K562 (cell line): Measurements from ENCODE around the gene KRT33A. TPM values are rescaled to one million over a fixed set of nuclear protein-coding genes. Genes with fewer than 3 reads are reported as not detected.

ENCODE experiments used
- ELF2 ChIP-seq: fragments of 250-450 bp; sonication (Bioruptor Pico); IDR thresholded peaks from 2 replicates; pipeline ENCODE4 v1.5.0; 2021; ENCODE audit warnings: mild to moderate bottlenecking
- ESRRB ChIP-seq: fragments of 250-450 bp; sonication (Bioruptor Pico); IDR thresholded peaks from 2 replicates; pipeline ENCODE4 v1.5.0; 2020; ENCODE audit warnings: mild to moderate bottlenecking, moderate library complexity, borderline replicate concordance
- GABPB1 ChIP-seq: sonication (generic); formaldehyde crosslinking; IDR thresholded peaks from 2 replicates; pipeline ENCODE4 v1.8.0; 2022; ENCODE audit warnings: mild to moderate bottlenecking, missing genetic modification reagents
- POLR2H ChIP-seq: IDR thresholded peaks from 2 replicates; pipeline ENCODE4 v1.6.1; 2016; ENCODE audit warnings: missing genetic modification characterization, low read depth, mild to moderate bottlenecking, control low read depth, missing compliant biosample characterization, moderate library complexity
- PTRF ChIP-seq: fragments of 450-650 bp; IDR thresholded peaks from 2 replicates; pipeline ENCODE4 v1.6.1; 2016; ENCODE audit warnings: mild to moderate bottlenecking, missing genetic modification characterization, missing compliant biosample characterization
- SETDB1 ChIP-seq: IDR thresholded peaks from one replicate; pipeline ENCODE4 v1.6.1; 2012; ENCODE audit warnings: low read length, control low read depth, inconsistent platforms
- TAF15 ChIP-seq: fragments of 200-400 bp; formaldehyde crosslinking; IDR thresholded peaks from 2 replicates; pipeline ENCODE4 v1.6.1; 2017; ENCODE audit warnings: mild to moderate bottlenecking, low read depth, low read length, moderate library complexity
- polyA plus RNA-seq, 8 experiments: library from polyadenylated mRNA; depleted of rRNA in 4 of 8; stranded (reverse) in 5 of 8; unstranded in 3 of 8; fragments of >200 nt; fragmentation: Nextera tagmentation in 2 of 8; fragmentation: Illumina TruSeq in 1 of 8; extraction: Ambion mirVana in 2 of 8; extraction: Trizol in 1 of 8; gene quantifications; 2 replicates each; pipeline versions ENCODE4 v1.2.1 to v1.2.3, GENCODE V29; 2011 to 2014; ENCODE audit warnings: inconsistent platforms in 1 of 8, missing spikeins in 1 of 8
- total RNA-seq, 7 experiments: library from RNA; depleted of rRNA in 6 of 7; stranded (reverse); fragments of >200 nt in 6 of 7; fragmentation: Illumina TruSeq in 2 of 7; extraction: Trizol in 2 of 7; gene quantifications; 2 replicates each; pipeline versions ENCODE4 v1.2.1 to v1.2.3, GENCODE V29; 2011 to 2021; ENCODE audit warnings: low replicate concordance in 1 of 7
- TF ChIP-seq, protein P1 (sequence below): fragments of 450-650 bp; IDR thresholded peaks from 2 replicates; pipeline ENCODE4 v1.6.1; 2016; ENCODE audit warnings: low read depth
- TF ChIP-seq, protein P2 (sequence below), 2 experiments: IDR thresholded peaks; 2 replicates each; pipeline ENCODE4 v1.6.1; 2011; ENCODE audit warnings: borderline replicate concordance in 1 of 2, control low read depth in 1 of 2, low read depth in 1 of 2, low read length in 1 of 2, mild to moderate bottlenecking in 1 of 2, mixed read lengths in 1 of 2, moderate library complexity in 1 of 2; ENCODE audit not compliant: insufficient read depth in 1 of 2, insufficient read length in 1 of 2, poor library complexity in 1 of 2, severe bottlenecking in 1 of 2; ENCODE audit errors: extremely low read depth in 1 of 2
- TF ChIP-seq, protein P3 (sequence below): fragments of 250-450 bp; sonication (Bioruptor Pico); IDR thresholded peaks from 2 replicates; pipeline ENCODE4 v1.8.0; 2021; ENCODE audit warnings: moderate library complexity, mild to moderate bottlenecking, inconsistent platforms

KRT33A gene
- total and polyA plus RNA-seq, 9 of the 15 experiments (the other 6 are each of a cell fraction or from before 2014, with no cell fraction given), result not detected

DNA sequence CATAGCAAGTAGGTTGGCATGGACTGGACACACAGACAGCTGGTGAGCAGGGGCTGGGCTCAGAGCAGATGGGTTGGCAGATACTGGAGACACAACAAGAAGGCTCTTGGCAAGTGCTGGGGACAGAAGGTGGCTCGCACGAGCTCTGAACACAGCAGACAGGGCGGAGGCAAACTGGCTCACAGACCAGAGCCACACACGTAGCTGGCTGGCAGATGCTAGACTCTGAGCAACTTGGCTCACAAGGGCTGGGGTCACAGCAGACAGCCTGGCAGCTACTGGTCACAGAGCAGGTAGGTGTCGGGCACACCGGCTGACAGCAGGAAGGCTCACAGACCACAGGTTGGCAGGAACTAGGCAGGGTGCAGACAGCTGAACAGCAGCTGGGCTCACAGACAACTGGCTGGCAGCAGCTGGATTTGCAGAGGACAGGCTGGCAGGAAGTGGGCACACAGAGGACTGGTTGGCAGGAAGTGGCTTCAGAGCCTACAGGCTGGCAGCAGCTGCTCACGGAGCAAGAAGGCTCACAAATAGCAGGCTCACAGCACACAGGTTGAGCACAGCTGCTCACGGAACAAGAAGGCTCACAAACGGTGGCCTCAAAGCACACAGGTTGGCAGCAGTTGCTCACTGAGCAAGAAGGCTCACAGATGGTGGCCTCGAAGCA is 42.2 kb downstream of the KRT33A start (continued):
- TF ChIP-seq, protein P1, sequence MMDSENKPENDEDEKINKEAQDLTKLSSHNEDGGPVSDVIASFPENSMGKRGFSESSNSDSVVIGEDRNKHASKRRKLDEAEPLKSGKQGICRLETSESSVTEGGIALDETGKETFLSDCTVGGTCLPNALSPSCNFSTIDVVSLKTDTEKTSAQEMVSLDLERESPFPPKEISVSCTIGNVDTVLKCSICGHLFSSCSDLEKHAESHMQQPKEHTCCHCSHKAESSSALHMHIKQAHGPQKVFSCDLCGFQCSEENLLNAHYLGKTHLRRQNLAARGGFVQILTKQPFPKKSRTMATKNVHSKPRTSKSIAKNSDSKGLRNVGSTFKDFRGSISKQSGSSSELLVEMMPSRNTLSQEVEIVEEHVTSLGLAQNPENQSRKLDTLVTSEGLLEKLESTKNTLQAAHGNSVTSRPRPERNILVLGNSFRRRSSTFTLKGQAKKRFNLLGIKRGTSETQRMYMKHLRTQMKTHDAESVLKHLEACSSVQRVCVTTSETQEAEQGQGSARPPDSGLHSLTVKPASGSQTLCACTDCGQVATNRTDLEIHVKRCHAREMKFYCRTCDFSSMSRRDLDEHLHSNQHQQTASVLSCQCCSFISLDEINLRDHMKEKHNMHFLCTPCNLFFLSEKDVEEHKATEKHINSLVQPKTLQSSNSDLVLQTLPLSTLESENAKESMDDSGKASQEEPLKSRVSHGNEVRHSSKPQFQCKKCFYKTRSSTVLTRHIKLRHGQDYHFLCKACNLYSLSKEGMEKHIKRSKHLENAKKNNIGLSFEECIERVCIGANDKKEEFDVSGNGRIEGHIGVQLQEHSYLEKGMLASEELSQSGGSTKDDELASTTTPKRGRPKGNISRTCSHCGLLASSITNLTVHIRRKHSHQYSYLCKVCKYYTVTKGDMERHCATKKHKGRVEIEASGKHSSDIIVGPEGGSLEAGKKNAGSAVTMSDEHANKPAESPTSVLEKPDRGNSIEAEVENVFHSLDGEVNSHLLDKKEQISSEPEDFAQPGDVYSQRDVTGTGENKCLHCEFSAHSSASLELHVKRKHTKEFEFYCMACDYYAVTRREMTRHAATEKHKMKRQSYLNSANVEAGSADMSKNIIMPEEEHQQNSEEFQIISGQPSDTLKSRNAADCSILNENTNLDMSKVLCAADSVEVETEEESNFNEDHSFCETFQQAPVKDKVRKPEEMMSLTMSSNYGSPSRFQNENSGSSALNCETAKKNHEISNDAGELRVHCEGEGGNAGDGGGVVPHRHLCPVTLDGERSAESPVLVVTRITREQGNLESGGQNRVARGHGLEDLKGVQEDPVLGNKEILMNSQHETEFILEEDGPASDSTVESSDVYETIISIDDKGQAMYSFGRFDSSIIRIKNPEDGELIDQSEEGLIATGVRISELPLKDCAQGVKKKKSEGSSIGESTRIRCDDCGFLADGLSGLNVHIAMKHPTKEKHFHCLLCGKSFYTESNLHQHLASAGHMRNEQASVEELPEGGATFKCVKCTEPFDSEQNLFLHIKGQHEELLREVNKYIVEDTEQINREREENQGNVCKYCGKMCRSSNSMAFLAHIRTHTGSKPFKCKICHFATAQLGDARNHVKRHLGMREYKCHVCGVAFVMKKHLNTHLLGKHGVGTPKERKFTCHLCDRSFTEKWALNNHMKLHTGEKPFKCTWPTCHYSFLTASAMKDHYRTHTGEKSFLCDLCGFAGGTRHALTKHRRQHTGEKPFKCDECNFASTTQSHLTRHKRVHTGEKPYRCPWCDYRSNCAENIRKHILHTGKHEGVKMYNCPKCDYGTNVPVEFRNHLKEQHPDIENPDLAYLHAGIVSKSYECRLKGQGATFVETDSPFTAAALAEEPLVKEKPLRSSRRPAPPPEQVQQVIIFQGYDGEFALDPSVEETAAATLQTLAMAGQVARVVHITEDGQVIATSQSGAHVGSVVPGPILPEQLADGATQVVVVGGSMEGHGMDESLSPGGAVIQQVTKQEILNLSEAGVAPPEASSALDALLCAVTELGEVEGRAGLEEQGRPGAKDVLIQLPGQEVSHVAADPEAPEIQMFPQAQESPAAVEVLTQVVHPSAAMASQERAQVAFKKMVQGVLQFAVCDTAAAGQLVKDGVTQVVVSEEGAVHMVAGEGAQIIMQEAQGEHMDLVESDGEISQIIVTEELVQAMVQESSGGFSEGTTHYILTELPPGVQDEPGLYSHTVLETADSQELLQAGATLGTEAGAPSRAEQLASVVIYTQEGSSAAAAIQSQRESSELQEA, result no peak
- no peak for TF ChIP-seq ESRRB (CRISPR knock-in tag)
- TF ChIP-seq TAF15, result no peak
- TF ChIP-seq, protein P2, sequence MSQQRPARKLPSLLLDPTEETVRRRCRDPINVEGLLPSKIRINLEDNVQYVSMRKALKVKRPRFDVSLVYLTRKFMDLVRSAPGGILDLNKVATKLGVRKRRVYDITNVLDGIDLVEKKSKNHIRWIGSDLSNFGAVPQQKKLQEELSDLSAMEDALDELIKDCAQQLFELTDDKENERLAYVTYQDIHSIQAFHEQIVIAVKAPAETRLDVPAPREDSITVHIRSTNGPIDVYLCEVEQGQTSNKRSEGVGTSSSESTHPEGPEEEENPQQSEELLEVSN (IDR thresholded peaks at IDR 0.05; ENCODE audit: borderline replicate concordance in 1 of 2, extremely low read depth in 1 of 2, insufficient read depth in 1 of 2, insufficient read length in 1 of 2, low read depth in 1 of 2, low read length in 1 of 2, poor library complexity in 1 of 2, severe bottlenecking in 1 of 2), result no peak
- no peak for TF ChIP-seq SETDB1
- TF ChIP-seq, protein P3, sequence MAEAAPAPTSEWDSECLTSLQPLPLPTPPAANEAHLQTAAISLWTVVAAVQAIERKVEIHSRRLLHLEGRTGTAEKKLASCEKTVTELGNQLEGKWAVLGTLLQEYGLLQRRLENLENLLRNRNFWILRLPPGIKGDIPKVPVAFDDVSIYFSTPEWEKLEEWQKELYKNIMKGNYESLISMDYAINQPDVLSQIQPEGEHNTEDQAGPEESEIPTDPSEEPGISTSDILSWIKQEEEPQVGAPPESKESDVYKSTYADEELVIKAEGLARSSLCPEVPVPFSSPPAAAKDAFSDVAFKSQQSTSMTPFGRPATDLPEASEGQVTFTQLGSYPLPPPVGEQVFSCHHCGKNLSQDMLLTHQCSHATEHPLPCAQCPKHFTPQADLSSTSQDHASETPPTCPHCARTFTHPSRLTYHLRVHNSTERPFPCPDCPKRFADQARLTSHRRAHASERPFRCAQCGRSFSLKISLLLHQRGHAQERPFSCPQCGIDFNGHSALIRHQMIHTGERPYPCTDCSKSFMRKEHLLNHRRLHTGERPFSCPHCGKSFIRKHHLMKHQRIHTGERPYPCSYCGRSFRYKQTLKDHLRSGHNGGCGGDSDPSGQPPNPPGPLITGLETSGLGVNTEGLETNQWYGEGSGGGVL (CRISPR knock-in tag), result no peak
- TF ChIP-seq POLR2H (tag), result no peak
- TF ChIP-seq GABPB1 (CRISPR knock-in tag), result no peak
- TF ChIP-seq PTRF (tag), result no peak
- no peak for TF ChIP-seq ELF2 (CRISPR knock-in tag)
